GM04503 (cell line): ENCODE results near the gene CSF2RB.
"Not testable (repeated sequence)": the region's sequence is repeated elsewhere in the genome, so short reads cannot be mapped to it uniquely, and the experiment has no call there.

Experiments
- DNase-seq: peaks from one replicate; pipeline ENCODE4 v3.0.0-alpha.2; 2012; ENCODE audit warnings: low read depth

Gene CSF2RB

GRCh38 chr22:36968249-36968964 is 55.0 kb downstream of the CSF2RB start:
- DNase-seq = no peak

GRCh38 chr22:36971341-36972125 is 58.1 kb downstream of the CSF2RB start:
- DNase-seq = no peak

- DNase-seq = no peak
Observed at GRCh38 chr22:36976606-36977005, 63.2 kb downstream of the CSF2RB start.

GRCh38 chr22:36977401-36977861 is 64.0 kb downstream of the CSF2RB start:
- DNase-seq = no peak

GRCh38 chr22:36977947-36978660 is 64.7 kb downstream of the CSF2RB start:
- no peak for DNase-seq

DNA sequence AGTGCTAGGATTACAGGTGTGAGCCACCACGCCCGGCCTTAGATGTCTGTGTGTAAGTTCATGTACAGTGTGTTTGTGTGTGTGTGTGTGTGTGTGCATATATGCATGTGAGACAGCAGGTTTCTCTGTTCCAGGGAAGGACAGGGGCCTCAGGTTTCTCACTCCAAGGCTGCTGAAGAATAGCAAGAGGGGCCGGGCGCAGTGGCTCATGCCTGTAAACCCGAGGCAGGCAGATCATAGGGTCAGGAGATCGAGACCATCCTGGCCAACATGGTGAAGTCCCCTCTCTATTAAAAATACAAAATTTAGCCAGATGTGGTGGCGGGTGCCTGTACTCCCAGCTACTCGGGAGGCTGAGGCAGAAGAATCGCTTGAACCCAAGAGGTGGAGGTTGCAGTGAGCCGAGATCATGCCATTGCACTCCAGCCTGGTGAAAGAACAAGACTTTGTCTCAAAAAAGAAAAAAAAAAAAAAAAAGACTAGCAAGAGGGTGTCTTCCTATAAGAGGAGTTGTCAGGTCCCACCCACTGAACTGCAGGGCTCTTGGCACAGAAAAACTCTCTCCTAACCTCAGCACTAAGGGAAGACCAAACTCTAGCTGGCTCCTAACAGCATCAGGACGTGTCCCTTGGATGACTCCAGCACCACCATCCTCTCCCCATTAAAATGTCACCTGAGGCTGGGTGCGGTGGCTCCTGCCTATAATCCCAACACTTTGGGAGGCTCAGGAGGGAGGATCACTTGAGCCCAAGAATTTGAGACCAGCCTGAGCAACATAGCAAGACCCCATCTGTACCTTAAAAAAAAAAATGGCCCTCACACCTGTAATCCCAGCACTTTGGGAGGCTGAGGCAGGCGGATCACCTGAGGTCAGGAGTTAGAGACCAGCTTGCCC is 65.8 kb downstream of the CSF2RB start:
- no peak for DNase-seq

- no peak for DNase-seq
Observed at GRCh38 chr22:36981247-36981775, 67.9 kb downstream of the CSF2RB start.

GRCh38 chr22:36982136-36982535 is 68.7 kb downstream of the CSF2RB start:
- DNase-seq = no peak

GRCh38 chr22:36985211-36985889 is 71.9 kb downstream of the CSF2RB start:
- DNase-seq = no peak

DNA sequence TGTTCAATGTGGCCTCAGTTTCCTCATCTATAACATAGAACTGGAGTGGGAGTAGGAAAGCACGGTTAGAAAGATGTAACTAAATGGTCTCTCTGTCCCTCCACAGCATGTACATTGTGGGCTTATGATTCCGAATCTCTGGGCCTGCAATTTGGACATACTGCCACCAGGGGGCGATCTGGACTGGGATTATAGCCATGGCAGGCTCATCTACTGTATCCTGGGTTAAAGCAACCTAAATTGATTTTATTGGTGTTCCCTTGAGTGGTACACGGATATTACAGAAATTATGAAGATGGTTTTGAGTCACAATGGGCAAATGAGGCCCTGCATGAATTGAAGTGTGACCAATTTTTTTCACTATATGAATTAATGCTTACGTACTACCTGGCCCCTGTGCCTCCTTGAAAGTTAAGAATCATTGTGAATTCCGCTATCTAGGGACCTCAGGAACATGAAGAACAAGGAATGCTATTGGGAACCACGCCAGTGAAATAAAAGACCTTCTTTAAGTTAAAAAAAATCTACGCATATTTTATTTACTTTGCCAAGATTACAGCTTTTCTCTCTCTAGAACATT is 72.9 kb downstream of the CSF2RB start:
- no peak for DNase-seq

- DNase-seq = no peak
Observed at GRCh38 chr22:36988075-36988832, 74.8 kb downstream of the CSF2RB start.

DNA sequence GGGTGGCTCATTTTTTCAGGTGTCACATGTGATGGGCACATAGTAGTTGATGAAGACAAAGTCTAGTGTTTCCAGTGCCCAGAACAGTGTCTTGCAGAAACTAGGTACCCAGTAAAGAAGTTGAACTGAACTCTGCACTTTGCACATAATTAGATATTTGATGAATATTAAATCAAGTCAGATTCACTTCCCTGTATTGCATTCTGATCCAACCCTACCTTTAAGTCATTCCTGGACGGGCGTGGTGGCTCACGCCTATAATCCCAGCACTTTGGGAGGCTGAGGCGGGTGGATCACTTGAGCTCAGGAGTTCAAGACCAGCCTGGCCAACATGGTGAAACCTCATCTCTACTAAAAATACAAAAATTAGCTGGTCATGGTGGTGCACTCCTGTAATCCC is 75.6 kb downstream of the CSF2RB start:
- not testable (repeated sequence) for DNase-seq
